HEK293 (cell line): ENCODE results near the gene NMNAT2.

ENCODE experiments used
- CTCF ChIP-seq: fragments of 450-650 bp; formaldehyde crosslinking; IDR thresholded peaks from 2 replicates; pipeline ENCODE4 v1.5.1; 2016; ENCODE audit warnings: missing biosample characterization, missing genetic modification characterization
- GLI4 ChIP-seq: fragments of 450-650 bp; formaldehyde crosslinking; IDR thresholded peaks from 2 replicates; pipeline ENCODE4 v1.5.1; 2016; ENCODE audit warnings: missing biosample characterization, missing genetic modification characterization
- KLF17 ChIP-seq: fragments of 450-650 bp; formaldehyde crosslinking; IDR thresholded peaks from 2 replicates; pipeline ENCODE4 v1.5.1; 2016; ENCODE audit warnings: missing biosample characterization, missing genetic modification characterization
- SP2 ChIP-seq: fragments of 450-650 bp; formaldehyde crosslinking; IDR thresholded peaks from 2 replicates; pipeline ENCODE4 v1.5.1; 2016; ENCODE audit warnings: missing biosample characterization, missing genetic modification characterization
- ZBTB49 ChIP-seq: fragments of 450-650 bp; formaldehyde crosslinking; IDR thresholded peaks from 2 replicates; pipeline ENCODE4 v1.5.1; 2016; ENCODE audit warnings: missing biosample characterization, missing genetic modification characterization, low read depth
- ZBTB7A ChIP-seq: fragments of 450-650 bp; formaldehyde crosslinking; IDR thresholded peaks from 2 replicates; pipeline ENCODE4 v1.5.1; 2016; ENCODE audit warnings: low read depth, missing biosample characterization, missing genetic modification characterization
- ZBTB8A ChIP-seq: fragments of 450-650 bp; formaldehyde crosslinking; IDR thresholded peaks from 2 replicates; pipeline ENCODE4 v1.5.1; 2016; ENCODE audit warnings: missing biosample characterization, missing genetic modification characterization
- ZNF121 ChIP-seq: fragments of 450-650 bp; formaldehyde crosslinking; IDR thresholded peaks from 2 replicates; pipeline ENCODE4 v1.5.1; 2016; ENCODE audit warnings: missing biosample characterization, missing genetic modification characterization
- ZNF184 ChIP-seq: fragments of 450-650 bp; IDR thresholded peaks from 2 replicates; pipeline ENCODE4 v1.5.1; 2018; ENCODE audit warnings: missing biosample characterization, mild to moderate bottlenecking, missing genetic modification characterization
- ZNF274 ChIP-seq, 2 experiments: fragments of 200-500 bp in 1 of 2; fragments of 450-650 bp in 1 of 2; sonication (Bioruptor generic) in 1 of 2; formaldehyde crosslinking in 1 of 2; IDR thresholded peaks; 2 replicates each; pipeline versions ENCODE4 v1.5.1 to v1.6.1; 2014 to 2016; ENCODE audit warnings: borderline replicate concordance in 1 of 2, inconsistent platforms in 1 of 2, low read length in 1 of 2, missing biosample characterization in 1 of 2, missing genetic modification characterization in 1 of 2
- ZNF335 ChIP-seq: fragments of 450-650 bp; formaldehyde crosslinking; conservative IDR thresholded peaks from 2 replicates; pipeline ENCODE4 v1.5.1; 2016; ENCODE audit warnings: missing biosample characterization, missing genetic modification characterization
- ZNF398 ChIP-seq: fragments of 450-650 bp; formaldehyde crosslinking; IDR thresholded peaks from 2 replicates; pipeline ENCODE4 v1.5.1; 2017; ENCODE audit warnings: missing biosample characterization, missing genetic modification characterization
- ZNF747 ChIP-seq: fragments of 450-650 bp; formaldehyde crosslinking; IDR thresholded peaks from 2 replicates; pipeline ENCODE4 v1.5.1; 2016; ENCODE audit warnings: missing biosample characterization, missing genetic modification characterization

- TF ChIP-seq CTCF (no peak), GLI4 (tag by site-specific recombination) (no peak), SP2 (tag by site-specific recombination) (no peak), ZNF274 (IDR thresholded peaks at IDR 0.05; ENCODE audit: low read length) (no peak), ZNF274 (tag by site-specific recombination; IDR thresholded peaks at IDR 0.05; ENCODE audit: borderline replicate concordance) (no peak), ZNF121 (no peak), ZNF398 (tag by site-specific recombination) (no peak), ZNF335 (tag by site-specific recombination) (no peak), ZBTB49 (tag by site-specific recombination) (no peak), ZNF747 (tag by site-specific recombination) (no peak), KLF17 (tag by site-specific recombination) (no peak), ZNF184 (tag by site-specific recombination) (no peak), ZBTB7A (tag by site-specific recombination) (no peak), ZBTB8A (tag by site-specific recombination) (no peak)
Measured at GRCh38 chr1:183241471-183241870, 176.7 kb downstream of the NMNAT2 start.
